DND-41 (cell line): ENCODE data around the gene LYPD6B.

Source experiments
- ATAC-seq: fragments of 200-7000 bp; cut with Tn5 transposase; 3 replicates; pipeline ENCODE4 v1.9.1; 2021; ENCODE audit warnings: low read depth; ENCODE audit not compliant: insufficient read depth
- DNase-seq: peaks from one replicate; pipeline ENCODE4 v3.0.0-alpha.2; 2020
- H2AFZ ChIP-seq: 2 replicates; pipeline ENCODE4 v1.6.0; 2012; ENCODE audit warnings: low read depth, low read length
- H3K27ac ChIP-seq: 2 replicates; pipeline ENCODE4 v1.5.1; 2012; ENCODE audit warnings: low read length, inconsistent platforms
- H3K27me3 ChIP-seq: fragments of 200-600 bp; sonication (generic); 2 replicates; pipeline ENCODE4 v1.6.0; 2012; ENCODE audit warnings: low read length, mild to moderate bottlenecking, inconsistent platforms; ENCODE audit not compliant: insufficient read depth, poor library complexity
- H3K36me3 ChIP-seq: 2 replicates; pipeline ENCODE4 v1.5.1; 2012; ENCODE audit warnings: low read length, inconsistent platforms; ENCODE audit not compliant: insufficient read depth
- H3K4me1 ChIP-seq: 2 replicates; pipeline ENCODE4 v1.5.1; 2012; ENCODE audit warnings: mild to moderate bottlenecking, low read length; ENCODE audit not compliant: insufficient read depth
- H3K4me2 ChIP-seq: 2 replicates; pipeline ENCODE4 v1.6.0; 2012; ENCODE audit warnings: mild to moderate bottlenecking, moderate library complexity, low read length, inconsistent platforms; ENCODE audit not compliant: insufficient read depth
- H3K4me3 ChIP-seq, 2 experiments: fragments of 200-600 bp in 1 of 2; shearing (Covaris generic) in 1 of 2; 2 replicates each; pipeline ENCODE4 v1.5.1; 2012 to 2016; ENCODE audit warnings: inconsistent platforms in 2 of 2, low read length in 2 of 2, mild to moderate bottlenecking in 2 of 2, low read depth in 1 of 2, moderate library complexity in 1 of 2
- H3K79me2 ChIP-seq: 2 replicates; pipeline ENCODE4 v1.6.0; 2012; ENCODE audit warnings: low read length, inconsistent platforms; ENCODE audit not compliant: insufficient read depth
- H3K9ac ChIP-seq: 2 replicates; pipeline ENCODE4 v1.6.0; 2012; ENCODE audit warnings: low read depth, mild to moderate bottlenecking, inconsistent platforms, low read length, moderate library complexity
- H3K9me3 ChIP-seq: 2 replicates; pipeline ENCODE4 v1.5.1; 2012; ENCODE audit warnings: low read length, moderate library complexity, mild to moderate bottlenecking, inconsistent platforms; ENCODE audit not compliant: insufficient read depth, severe bottlenecking
- H4K20me1 ChIP-seq: 2 replicates; pipeline ENCODE4 v1.6.0; 2012; ENCODE audit warnings: low read length; ENCODE audit not compliant: insufficient read depth
- EZH2 ChIP-seq: IDR thresholded peaks from 3 replicates; pipeline ENCODE4 v1.6.1; 2012; ENCODE audit warnings: borderline replicate concordance, low read depth, mild to moderate bottlenecking, moderate library complexity, low read length, inconsistent platforms; ENCODE audit not compliant: severe bottlenecking
- TF ChIP-seq, protein P1 (sequence below): IDR thresholded peaks from 2 replicates; pipeline ENCODE4 v1.5.1; 2012; ENCODE audit warnings: borderline replicate concordance, low read length, moderate library complexity, mild to moderate bottlenecking; ENCODE audit not compliant: poor library complexity, severe bottlenecking; ENCODE audit errors: extremely low read depth

LYPD6B gene

DNA sequence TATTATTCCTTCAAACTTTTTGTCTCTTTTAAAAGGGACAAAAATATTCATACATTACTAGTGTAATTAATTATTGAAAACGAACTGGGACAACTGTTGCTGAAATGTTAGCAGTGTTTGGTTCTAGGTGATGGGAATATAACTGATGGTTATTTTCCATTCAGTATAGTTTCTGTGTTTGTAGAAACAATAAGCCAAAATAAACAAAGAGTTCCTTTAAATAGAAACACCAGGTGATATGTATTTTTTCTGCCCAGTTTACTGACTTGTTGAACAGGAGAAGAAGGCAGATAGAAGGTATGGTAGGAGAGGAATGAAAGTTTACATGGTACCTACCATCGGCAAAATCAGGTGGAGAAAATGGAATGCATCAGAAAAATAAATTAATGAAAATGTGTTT, 74.2 kb downstream of the LYPD6B start:
- Histone ChIP-seq H3K4me2 (no peak overlapping the region), H4K20me1 (no peaks in the 10 kb centered on the region), H2AFZ (no peak overlapping the region), H3K4me1 (no peaks in the 10 kb centered on the region), H3K79me2 (no peaks in the 10 kb centered on the region), H3K9ac (no peak overlapping the region), H3K9me3 (no peaks in the 10 kb centered on the region), H3K27ac (no peak overlapping the region), H3K27me3 (peaks cover 2% of the 10 kb centered on the region), H3K36me3 (no peaks in the 10 kb centered on the region), H3K4me3 (no peak overlapping the region)
- no peak for TF ChIP-seq EZH2
- TF ChIP-seq, protein P1, sequence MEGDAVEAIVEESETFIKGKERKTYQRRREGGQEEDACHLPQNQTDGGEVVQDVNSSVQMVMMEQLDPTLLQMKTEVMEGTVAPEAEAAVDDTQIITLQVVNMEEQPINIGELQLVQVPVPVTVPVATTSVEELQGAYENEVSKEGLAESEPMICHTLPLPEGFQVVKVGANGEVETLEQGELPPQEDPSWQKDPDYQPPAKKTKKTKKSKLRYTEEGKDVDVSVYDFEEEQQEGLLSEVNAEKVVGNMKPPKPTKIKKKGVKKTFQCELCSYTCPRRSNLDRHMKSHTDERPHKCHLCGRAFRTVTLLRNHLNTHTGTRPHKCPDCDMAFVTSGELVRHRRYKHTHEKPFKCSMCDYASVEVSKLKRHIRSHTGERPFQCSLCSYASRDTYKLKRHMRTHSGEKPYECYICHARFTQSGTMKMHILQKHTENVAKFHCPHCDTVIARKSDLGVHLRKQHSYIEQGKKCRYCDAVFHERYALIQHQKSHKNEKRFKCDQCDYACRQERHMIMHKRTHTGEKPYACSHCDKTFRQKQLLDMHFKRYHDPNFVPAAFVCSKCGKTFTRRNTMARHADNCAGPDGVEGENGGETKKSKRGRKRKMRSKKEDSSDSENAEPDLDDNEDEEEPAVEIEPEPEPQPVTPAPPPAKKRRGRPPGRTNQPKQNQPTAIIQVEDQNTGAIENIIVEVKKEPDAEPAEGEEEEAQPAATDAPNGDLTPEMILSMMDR, result no peak
- no peak for DNase-seq
- no peak for ATAC-seq

DNA sequence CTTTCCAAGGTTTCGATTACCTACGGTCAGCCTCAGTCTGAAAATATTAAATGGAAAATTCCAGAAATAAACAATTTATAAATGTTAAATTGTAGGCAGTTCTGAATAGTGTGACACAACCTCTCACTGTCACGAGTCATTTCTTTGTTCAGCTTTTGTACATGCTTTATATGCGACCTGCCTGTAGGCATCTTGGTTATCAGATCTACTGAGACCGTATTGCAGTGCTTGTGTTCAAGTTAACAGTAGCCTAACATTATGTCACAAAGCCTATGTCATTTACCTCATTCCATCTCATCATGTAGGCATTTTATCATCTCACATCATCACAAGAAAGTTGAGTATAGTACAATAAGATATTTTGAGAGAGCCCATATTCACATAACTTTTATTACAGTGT, 77.3 kb downstream of the LYPD6B start:
- ATAC-seq (no peak), DNase-seq (no peak)
- no peaks in the 10 kb centered on the region for H3K36me3 ChIP-seq
- no peak overlapping the region for H3K4me3 ChIP-seq
- no peak overlapping the region for H2AFZ ChIP-seq
- H3K9ac ChIP-seq, result no peak overlapping the region
- TF ChIP-seq, protein P1, result no peak
- no peak for TF ChIP-seq EZH2
- H3K4me2 ChIP-seq, result no peak overlapping the region
- no peaks in the 10 kb centered on the region for H4K20me1 ChIP-seq
- H3K27ac ChIP-seq, result no peak overlapping the region
- no peaks in the 10 kb centered on the region for H3K79me2 ChIP-seq
- H3K27me3 ChIP-seq, result peaks cover 2% of the 10 kb centered on the region
- H3K9me3 ChIP-seq, result no peaks in the 10 kb centered on the region
- no peaks in the 10 kb centered on the region for H3K4me1 ChIP-seq

DNA sequence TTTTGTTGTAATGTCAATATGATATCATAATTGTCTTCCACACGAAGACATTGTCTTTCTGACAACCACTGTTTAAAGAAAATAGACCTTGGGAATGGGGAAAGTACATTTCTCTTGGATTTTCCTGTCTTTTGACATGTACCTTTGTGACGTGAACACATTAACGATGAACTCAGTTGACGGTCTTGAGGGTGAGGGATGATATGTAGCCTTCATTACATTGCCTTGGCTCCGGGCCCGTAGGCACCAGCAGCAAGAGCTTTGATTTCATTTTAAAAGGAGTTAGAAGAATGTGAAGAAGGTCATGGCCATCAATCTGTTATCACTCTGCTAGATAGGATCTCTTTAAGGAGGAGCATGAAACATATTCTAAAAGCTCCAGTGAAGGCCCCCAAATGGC, 80.9 kb downstream of the LYPD6B start:
- Histone ChIP-seq H2AFZ (no peak overlapping the region), H3K4me1 (no peaks in the 10 kb centered on the region), H3K9ac (no peak overlapping the region), H3K79me2 (no peaks in the 10 kb centered on the region), H3K27me3 (no peaks in the 10 kb centered on the region), H3K4me2 (no peak overlapping the region), H3K36me3 (no peaks in the 10 kb centered on the region), H3K27ac (no peak overlapping the region), H3K9me3 (no peaks in the 10 kb centered on the region), H3K4me3 (no peak overlapping the region), H4K20me1 (no peaks in the 10 kb centered on the region)
- no peak for TF ChIP-seq EZH2
- TF ChIP-seq, protein P1, result no peak
- ATAC-seq (no peak), DNase-seq (no peak)

DNA sequence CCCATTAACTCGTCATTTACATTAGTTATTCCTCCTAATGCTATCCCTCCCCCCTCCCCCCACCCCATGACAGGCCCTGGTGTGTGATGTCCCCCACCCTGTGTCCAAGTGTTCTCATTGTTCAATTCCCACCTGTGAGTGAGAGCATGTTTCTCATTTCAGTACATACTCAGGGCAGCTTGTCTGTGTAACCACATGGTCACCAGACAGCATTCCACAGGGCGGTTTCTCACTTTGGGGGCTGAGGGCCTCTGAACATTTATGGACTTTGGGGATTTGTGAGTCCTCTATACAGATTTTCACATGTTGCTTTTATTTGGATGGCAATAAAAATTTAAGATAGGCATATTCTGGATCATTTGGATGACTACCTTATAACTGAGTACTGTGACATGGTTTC, 84.0 kb downstream of the LYPD6B start:
- no peaks in the 10 kb centered on the region for H3K4me1 ChIP-seq
- no peaks in the 10 kb centered on the region for H3K79me2 ChIP-seq
- no peak overlapping the region for H3K27ac ChIP-seq
- no peak overlapping the region for H2AFZ ChIP-seq
- no peak for TF ChIP-seq EZH2
- TF ChIP-seq, protein P1, result no peak
- DNase-seq (no peak), ATAC-seq (no peak)
- H3K4me2 ChIP-seq, result no peak overlapping the region
- H3K9ac ChIP-seq, result no peak overlapping the region
- no peaks in the 10 kb centered on the region for H3K9me3 ChIP-seq
- peaks cover 6% of the 10 kb centered on the region for H3K27me3 ChIP-seq
- H4K20me1 ChIP-seq, result no peaks in the 10 kb centered on the region
- H3K4me3 ChIP-seq, result no peak overlapping the region
- H3K36me3 ChIP-seq, result no peaks in the 10 kb centered on the region
